ENCODE results near the gene TBC1D9. TPM values are rescaled to one million over a fixed set of nuclear protein-coding genes. Genes with fewer than 3 reads are reported as not detected.

Gene TBC1D9
- total and polyA plus RNA-seq, 8 donors = 4.9 to 38.2 (median 12.2) TPM

DNA sequence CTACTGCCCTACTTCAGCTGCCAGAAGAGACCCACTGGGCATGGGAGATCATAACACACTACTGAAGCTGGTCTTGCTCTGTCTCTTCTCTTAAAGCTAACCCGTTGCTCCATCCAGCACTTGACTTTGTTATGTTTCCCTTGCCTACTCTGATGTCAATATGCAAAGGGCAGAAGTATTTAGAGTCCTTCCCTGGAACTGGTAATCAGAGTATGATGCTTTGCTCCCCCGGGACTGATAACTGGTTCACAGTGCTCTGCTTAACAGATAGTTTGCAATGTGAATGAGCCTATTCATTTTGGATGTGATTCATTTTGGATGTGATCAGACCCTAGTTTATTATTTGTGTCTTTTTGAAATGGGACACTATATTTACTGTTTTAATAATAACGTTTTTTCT is 175.1 kb downstream of the TBC1D9 start:
- H3K4me3 ChIP-seq = no peak overlapping the region
- intact Hi-C loops (cut with DNase I; ENCODE audit: low total_unique reads) = no loop called here
- TF ChIP-seq POLR2AphosphoS5 (IDR thresholded peaks at IDR 0.05) (no peak), EP300 (IDR thresholded peaks at IDR 0.05) (no peak), POLR2A (IDR thresholded peaks at IDR 0.05) (no peak)
- TF ChIP-seq, protein P1, sequence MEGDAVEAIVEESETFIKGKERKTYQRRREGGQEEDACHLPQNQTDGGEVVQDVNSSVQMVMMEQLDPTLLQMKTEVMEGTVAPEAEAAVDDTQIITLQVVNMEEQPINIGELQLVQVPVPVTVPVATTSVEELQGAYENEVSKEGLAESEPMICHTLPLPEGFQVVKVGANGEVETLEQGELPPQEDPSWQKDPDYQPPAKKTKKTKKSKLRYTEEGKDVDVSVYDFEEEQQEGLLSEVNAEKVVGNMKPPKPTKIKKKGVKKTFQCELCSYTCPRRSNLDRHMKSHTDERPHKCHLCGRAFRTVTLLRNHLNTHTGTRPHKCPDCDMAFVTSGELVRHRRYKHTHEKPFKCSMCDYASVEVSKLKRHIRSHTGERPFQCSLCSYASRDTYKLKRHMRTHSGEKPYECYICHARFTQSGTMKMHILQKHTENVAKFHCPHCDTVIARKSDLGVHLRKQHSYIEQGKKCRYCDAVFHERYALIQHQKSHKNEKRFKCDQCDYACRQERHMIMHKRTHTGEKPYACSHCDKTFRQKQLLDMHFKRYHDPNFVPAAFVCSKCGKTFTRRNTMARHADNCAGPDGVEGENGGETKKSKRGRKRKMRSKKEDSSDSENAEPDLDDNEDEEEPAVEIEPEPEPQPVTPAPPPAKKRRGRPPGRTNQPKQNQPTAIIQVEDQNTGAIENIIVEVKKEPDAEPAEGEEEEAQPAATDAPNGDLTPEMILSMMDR (IDR thresholded peaks at IDR 0.05) = no peak
- no peak for DNase-seq
- H3K27ac ChIP-seq = no peak overlapping the region
- no peaks in the 10 kb centered on the region for H3K36me3 ChIP-seq
- whole genome bisulfite sequencing, 5 donors = 54 to 83% (median 66%) methylated on average over 3 of the region's 3 CpGs
- peaks cover 0 to 6% (median 2%) of the 10 kb centered on the region in 4 donors for H3K4me1 ChIP-seq
- H3K9me3 ChIP-seq = no peaks in the 10 kb centered on the region
- peaks cover 0 to 46% (median 17%) of the 10 kb centered on the region in 3 donors for H3K27me3 ChIP-seq

DNA sequence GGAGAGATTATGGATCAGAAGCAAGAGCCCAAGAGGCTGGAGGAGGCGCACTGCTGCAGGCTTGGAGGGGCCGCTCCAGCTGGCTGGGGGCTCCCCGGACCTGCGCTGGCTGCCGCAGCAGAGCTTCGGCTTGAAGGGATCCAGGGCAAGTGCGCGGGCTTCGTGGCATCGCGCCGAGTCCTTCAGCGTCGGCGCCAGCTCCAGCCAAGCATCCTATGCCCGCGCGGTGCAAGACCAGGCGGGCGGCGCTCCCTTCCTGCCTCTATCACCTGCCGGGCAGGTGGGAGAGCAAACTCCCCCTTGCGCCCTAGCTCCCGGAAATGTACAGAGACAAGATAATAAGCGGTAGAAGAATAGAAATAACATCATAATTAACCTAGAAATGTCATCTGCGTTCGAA is 176.9 kb downstream of the TBC1D9 start:
- peaks cover 0 to 6% (median 2%) of the 10 kb centered on the region in 4 donors for H3K4me1 ChIP-seq
- no peaks in the 10 kb centered on the region for H3K9me3 ChIP-seq
- 11 to 28% (median 14%) methylated on average over 19 to 27 of the region's 27 CpGs for WGBS, 5 donors
- peak in 1 of 2 donors; percentile 34 for DNase-seq
- no peak overlapping the region for H3K27ac ChIP-seq
- intact Hi-C loops (cut with DNase I; ENCODE audit: low total_unique reads) = no loop called here
- H3K36me3 ChIP-seq = no peaks in the 10 kb centered on the region
- peaks cover 0 to 56% (median 17%) of the 10 kb centered on the region in 3 donors for H3K27me3 ChIP-seq
- no peak overlapping the region for H3K4me3 ChIP-seq
- TF ChIP-seq, protein P1 (IDR thresholded peaks at IDR 0.05) = no peak
- no peak for TF ChIP-seq POLR2AphosphoS5 (IDR thresholded peaks at IDR 0.05)
- no peak for TF ChIP-seq EP300 (IDR thresholded peaks at IDR 0.05)
- TF ChIP-seq POLR2A (IDR thresholded peaks at IDR 0.05) = no peak

DNA sequence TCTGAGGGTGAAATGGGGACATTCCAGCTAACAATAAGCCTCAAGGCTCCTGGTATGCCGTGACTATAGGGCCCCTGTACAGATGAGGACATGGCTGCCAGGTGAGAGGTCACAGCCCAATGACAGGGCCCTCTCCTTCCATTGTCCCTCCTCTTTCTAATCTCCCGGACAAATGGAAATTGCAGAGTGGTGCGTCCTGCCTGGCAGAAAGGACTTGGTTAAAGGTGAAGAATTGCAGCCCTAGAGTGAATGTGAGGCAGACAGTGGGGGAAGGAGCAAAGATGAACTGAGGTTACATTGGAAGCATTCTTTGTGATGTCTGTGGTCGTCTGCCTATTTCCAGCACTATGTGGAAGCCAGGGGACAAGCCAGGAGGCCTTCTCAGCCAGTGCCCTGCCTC is 180.7 kb downstream of the TBC1D9 start:
- 56 to 63% (median 58%) methylated on average over 4 of the region's 4 CpGs for WGBS, 5 donors
- Histone ChIP-seq H3K9me3 (peaks cover 0 to 17% (median 14%) of the 10 kb centered on the region in 4 donors), H3K4me3 (no peak overlapping the region), H3K27me3 (peaks cover 0 to 70% (median 26%) of the 10 kb centered on the region in 3 donors), H3K27ac (no peak overlapping the region), H3K36me3 (no peaks in the 10 kb centered on the region), H3K4me1 (peaks cover 0 to 6% (median 2%) of the 10 kb centered on the region in 4 donors)
- intact Hi-C loops (cut with DNase I; ENCODE audit: low total_unique reads) = no loop called here
- DNase-seq = no peak
- no peak for TF ChIP-seq POLR2AphosphoS5 (IDR thresholded peaks at IDR 0.05)
- TF ChIP-seq, protein P1 (IDR thresholded peaks at IDR 0.05) = no peak
- TF ChIP-seq EP300 (IDR thresholded peaks at IDR 0.05) = no peak
- no peak for TF ChIP-seq POLR2A (IDR thresholded peaks at IDR 0.05)

DNA sequence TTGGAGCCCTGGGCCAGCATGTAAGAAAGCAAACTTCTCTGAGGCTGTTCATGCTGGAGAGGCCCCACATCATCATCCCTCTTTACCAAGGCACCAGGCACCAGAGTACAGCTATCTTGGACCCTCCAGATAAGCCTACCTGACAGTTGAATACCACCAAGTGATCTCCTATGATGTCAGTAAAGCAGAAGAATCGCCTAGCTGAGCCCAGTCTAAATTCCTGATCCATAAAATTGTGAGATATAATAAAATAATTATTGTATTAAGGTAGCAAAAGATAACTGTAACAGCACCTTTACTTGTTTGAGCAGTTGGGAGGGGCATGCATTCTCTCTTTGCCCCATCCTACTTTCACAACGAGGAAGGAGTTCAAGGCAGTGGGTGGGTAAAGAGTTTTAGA is 184.6 kb downstream of the TBC1D9 start:
- 86 to 91% (median 88%) methylated on average over 2 of the region's 2 CpGs for WGBS, 5 donors
- TF ChIP-seq, protein P1 (IDR thresholded peaks at IDR 0.05) = no peak
- no peak for TF ChIP-seq EP300 (IDR thresholded peaks at IDR 0.05)
- TF ChIP-seq POLR2AphosphoS5 (IDR thresholded peaks at IDR 0.05) = no peak
- DNase-seq = no peak
- H3K4me1 ChIP-seq = peaks cover 14 to 25% (median 21%) of the 10 kb centered on the region in 4 donors
- peaks cover 0 to 17% (median 14%) of the 10 kb centered on the region in 4 donors for H3K9me3 ChIP-seq
- no peak overlapping the region for H3K27ac ChIP-seq
- H3K36me3 ChIP-seq = no peaks in the 10 kb centered on the region
- intact Hi-C loops (cut with DNase I; ENCODE audit: low total_unique reads) = no loop called here
- peaks cover 0 to 71% (median 42%) of the 10 kb centered on the region in 3 donors for H3K27me3 ChIP-seq
- H3K4me3 ChIP-seq = no peak overlapping the region

Small RNA genes lying within 50 kb of the gene (small RNA-seq; reads per million reads assigned to genes)
- 0 reads per million in 4 donors for gene AC108019.1
- gene RF00019 = 0 reads per million in 4 donors
- gene RN7SL152P = 0 reads per million in 4 donors
- 0 reads per million in 4 donors for gene RNY1P14

Other genes with a start within 250 kb of the TBC1D9 start
- gene ELMOD2, start 232.2 kb downstream of the TBC1D9 start, total RNA-seq = 10 to 100 TPM in 4 of 5 donors, 1 to 10 TPM in 1; 4.3 to 38.7 (median 22.3) TPM
- gene ELMOD2, start 232.2 kb downstream of the TBC1D9 start, polyA plus RNA-seq = 1 to 10 TPM; 2.1 to 6.0 (median 4.2) TPM
- under 1 TPM in 1 of 5 donors, not detected in 4; 0.37 TPM for gene UCP1, start 187.4 kb downstream of the TBC1D9 start, total RNA-seq
- not detected for gene UCP1, start 187.4 kb downstream of the TBC1D9 start, polyA plus RNA-seq